Neutrophil (primary cell): ENCODE measurements around the gene CHST8.
A peak's percentile ranks its signal among the peaks of the same experiment; 100 is the strongest.

Source experiments
- H3K27ac ChIP-seq: fragments of 200-600 bp; sonication (generic); 2 replicates; pipeline ENCODE4 v1.5.1; 2016; ENCODE audit warnings: mild to moderate bottlenecking, moderate library complexity
- H3K27me3 ChIP-seq: fragments of 200-600 bp; sonication (generic); 2 replicates; pipeline ENCODE4 v1.6.0; 2016; ENCODE audit warnings: mild to moderate bottlenecking
- H3K36me3 ChIP-seq: fragments of 200-600 bp; sonication (generic); 2 replicates; pipeline ENCODE4 v1.5.1; 2017
- H3K4me1 ChIP-seq, 2 experiments: fragments of 200-600 bp in 1 of 2; sonication (generic) in 1 of 2; 1 replicate in 1 of 2; 2 replicates in 1 of 2; pipeline versions ENCODE4 v1.5.1 to v1.6.1; 2013 to 2016; ENCODE audit warnings: low read depth in 1 of 2, low read length in 1 of 2, mild to moderate bottlenecking in 1 of 2, moderate library complexity in 1 of 2; ENCODE audit not compliant: control insufficient read depth in 1 of 2, insufficient read depth in 1 of 2
- H3K4me3 ChIP-seq, 2 experiments: fragments of 200-600 bp in 1 of 2; sonication (generic) in 1 of 2; 1 replicate in 1 of 2; 2 replicates in 1 of 2; pipeline ENCODE4 v1.5.1; 2013 to 2016; ENCODE audit warnings: low read depth in 1 of 2, low read length in 1 of 2, mild to moderate bottlenecking in 1 of 2, moderate library complexity in 1 of 2
- H3K9me3 ChIP-seq: fragments of 200-600 bp; sonication (generic); 2 replicates; pipeline ENCODE4 v1.5.1; 2016
- TF ChIP-seq, protein P1 (sequence below): fragments of 200-600 bp; sonication (generic); IDR thresholded peaks from 2 replicates; pipeline ENCODE4 v1.5.1; 2016; ENCODE audit warnings: antibody characterized with exemption

The CHST8 gene

DNA sequence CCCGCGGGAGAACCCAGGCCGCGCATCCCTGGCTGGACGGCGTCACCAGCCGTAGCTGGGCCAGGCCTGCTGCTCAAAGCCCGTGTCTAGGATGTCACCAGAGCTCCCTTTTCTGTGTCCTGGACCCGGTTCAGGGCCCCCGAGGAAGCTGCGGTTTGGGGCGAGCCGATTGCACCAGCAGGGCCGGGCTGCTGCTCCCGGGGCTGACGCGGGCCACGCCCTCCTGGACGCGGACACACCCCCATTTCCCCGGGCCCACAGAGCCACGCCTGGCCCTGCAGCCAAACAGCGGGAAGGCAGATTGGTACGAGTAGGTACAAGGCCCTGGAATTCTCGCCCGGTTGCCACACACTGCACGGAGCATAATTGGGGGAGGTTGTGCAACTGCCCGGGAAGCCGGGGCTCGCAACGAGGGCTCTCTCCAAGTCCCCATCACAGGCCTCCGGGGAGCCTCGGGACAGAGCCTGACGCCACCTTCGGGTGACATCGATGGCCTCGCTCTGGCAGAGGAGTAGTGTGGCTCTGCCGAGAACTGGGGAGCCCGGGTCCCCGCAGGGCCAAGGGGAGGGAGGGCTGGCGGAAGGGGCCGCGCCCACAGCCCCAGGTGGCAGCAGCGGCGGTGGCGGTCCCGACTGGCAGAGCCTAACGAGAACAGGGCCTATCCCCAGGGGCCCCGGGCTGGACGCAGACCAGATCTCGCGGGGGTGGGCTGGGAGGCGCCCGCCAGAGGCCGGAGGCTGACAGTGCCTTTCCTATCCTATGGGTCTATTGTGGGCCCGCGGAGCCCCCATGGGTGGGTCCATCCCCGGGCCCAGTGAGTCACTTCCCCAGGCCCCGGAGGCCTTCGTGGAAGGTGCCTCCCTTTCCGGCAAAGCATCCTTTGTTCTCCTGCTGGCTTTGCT, 198.4 kb downstream of the CHST8 start:
- Histone ChIP-seq H3K9me3 (no peaks in the 10 kb centered on the region), H3K27ac (peak overlapping the region; percentile 79), H3K4me3 (peak overlapping the region; percentile 67 to 68), H3K27me3 (no peaks in the 10 kb centered on the region), H3K4me1 (peaks cover 48% of the 10 kb centered on the region in 2 experiments), H3K36me3 (no peaks in the 10 kb centered on the region)
- TF ChIP-seq, protein P1, sequence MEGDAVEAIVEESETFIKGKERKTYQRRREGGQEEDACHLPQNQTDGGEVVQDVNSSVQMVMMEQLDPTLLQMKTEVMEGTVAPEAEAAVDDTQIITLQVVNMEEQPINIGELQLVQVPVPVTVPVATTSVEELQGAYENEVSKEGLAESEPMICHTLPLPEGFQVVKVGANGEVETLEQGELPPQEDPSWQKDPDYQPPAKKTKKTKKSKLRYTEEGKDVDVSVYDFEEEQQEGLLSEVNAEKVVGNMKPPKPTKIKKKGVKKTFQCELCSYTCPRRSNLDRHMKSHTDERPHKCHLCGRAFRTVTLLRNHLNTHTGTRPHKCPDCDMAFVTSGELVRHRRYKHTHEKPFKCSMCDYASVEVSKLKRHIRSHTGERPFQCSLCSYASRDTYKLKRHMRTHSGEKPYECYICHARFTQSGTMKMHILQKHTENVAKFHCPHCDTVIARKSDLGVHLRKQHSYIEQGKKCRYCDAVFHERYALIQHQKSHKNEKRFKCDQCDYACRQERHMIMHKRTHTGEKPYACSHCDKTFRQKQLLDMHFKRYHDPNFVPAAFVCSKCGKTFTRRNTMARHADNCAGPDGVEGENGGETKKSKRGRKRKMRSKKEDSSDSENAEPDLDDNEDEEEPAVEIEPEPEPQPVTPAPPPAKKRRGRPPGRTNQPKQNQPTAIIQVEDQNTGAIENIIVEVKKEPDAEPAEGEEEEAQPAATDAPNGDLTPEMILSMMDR = no peak

DNA sequence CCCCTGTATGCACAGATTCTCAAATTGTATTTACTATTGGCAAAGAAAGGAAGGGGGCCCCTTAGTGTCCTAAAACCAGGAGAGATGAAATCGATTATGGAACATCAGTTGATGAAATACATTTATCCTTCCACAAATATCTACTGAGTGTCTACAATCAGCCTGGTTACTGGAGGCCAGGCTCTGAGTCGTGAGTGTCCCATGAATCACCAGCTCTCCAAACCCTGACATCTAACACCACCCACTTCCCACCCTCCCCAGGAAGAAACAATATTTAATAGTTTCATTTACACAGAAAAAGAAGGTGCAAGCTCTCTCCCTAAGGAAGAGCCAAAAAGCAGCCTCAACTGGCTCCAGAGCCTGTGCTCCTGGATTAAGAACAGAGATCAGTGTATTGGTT, 200.1 kb downstream of the CHST8 start:
- H3K27me3 ChIP-seq = no peaks in the 10 kb centered on the region
- H3K36me3 ChIP-seq = no peaks in the 10 kb centered on the region
- H3K4me3 ChIP-seq = no peak overlapping the region
- TF ChIP-seq, protein P1 = no peak
- no peak overlapping the region for H3K27ac ChIP-seq
- H3K9me3 ChIP-seq = no peaks in the 10 kb centered on the region
- peaks cover 41 to 43% of the 10 kb centered on the region in 2 experiments for H3K4me1 ChIP-seq
